Keratinocyte (primary cell): ENCODE measurements around the gene IDH3B. TPM values are rescaled to one million over a fixed set of nuclear protein-coding genes. Genes with fewer than 3 reads are reported as not detected.

Experiments
- DNase-seq: peaks from one replicate; pipeline ENCODE4 v3.0.0-alpha.2; 2011; ENCODE audit warnings: low read depth, missing footprints, low spot score
- FAIRE-seq: peaks from 2 replicates; lab custom pipeline; 2011; peaks lifted over from hg19 to GRCh38; lab: Jason Lieb, UNC
- H2AFZ ChIP-seq: 2 replicates; pipeline ENCODE4 v1.6.0; 2012; ENCODE audit warnings: low read length, control low read depth, inconsistent platforms; ENCODE audit not compliant: control insufficient read depth
- H3K27ac ChIP-seq: 2 replicates; pipeline ENCODE4 v1.5.1; 2011; ENCODE audit warnings: low read length; ENCODE audit not compliant: control insufficient read depth, insufficient read depth
- H3K27me3 ChIP-seq: 3 replicates; pipeline ENCODE4 v1.6.0; 2011; ENCODE audit warnings: low read length; ENCODE audit not compliant: control insufficient read depth, insufficient read depth; ENCODE audit errors: extremely low read depth
- H3K36me3 ChIP-seq, 2 experiments: 2 replicates in 1 of 2; 3 replicates in 1 of 2; pipeline ENCODE4 v1.5.1; 2011; ENCODE audit warnings: low read length in 2 of 2, mild to moderate bottlenecking in 1 of 2; ENCODE audit not compliant: control insufficient read depth in 2 of 2, insufficient read depth in 2 of 2; ENCODE audit errors: extremely low read depth in 1 of 2
- H3K4me1 ChIP-seq: 3 replicates; pipeline ENCODE4 v1.5.1; 2011; ENCODE audit warnings: low read length; ENCODE audit not compliant: control insufficient read depth, insufficient read depth; ENCODE audit errors: extremely low read depth
- H3K4me2 ChIP-seq: 3 replicates; pipeline ENCODE4 v1.6.0; 2011; ENCODE audit warnings: low read depth, low read length; ENCODE audit not compliant: control insufficient read depth, insufficient read depth; ENCODE audit errors: extremely low read depth
- H3K4me3 ChIP-seq, 3 experiments: fragments of 200-600 bp in 1 of 3; sonication (generic) in 1 of 3; 2 replicates in 2 of 3; 3 replicates in 1 of 3; pipeline ENCODE4 v1.5.1; 2011 to 2016; ENCODE audit warnings: low read length in 3 of 3, mild to moderate bottlenecking in 3 of 3, control low read depth in 2 of 3, inconsistent platforms in 1 of 3, low read depth in 1 of 3, mixed read lengths in 1 of 3, mixed run types in 1 of 3, moderate library complexity in 1 of 3; ENCODE audit not compliant: control insufficient read depth in 2 of 3, insufficient read depth in 2 of 3; ENCODE audit errors: extremely low read depth in 1 of 3
- H3K79me2 ChIP-seq: 2 replicates; pipeline ENCODE4 v1.6.0; 2012; ENCODE audit warnings: low read length; ENCODE audit not compliant: control insufficient read depth, insufficient read depth
- H3K9ac ChIP-seq: 3 replicates; pipeline ENCODE4 v1.6.0; 2011; ENCODE audit warnings: low read length; ENCODE audit not compliant: control insufficient read depth, insufficient read depth; ENCODE audit errors: extremely low read depth
- H3K9me1 ChIP-seq: 3 replicates; pipeline ENCODE4 v1.6.0; 2011; ENCODE audit warnings: low read length; ENCODE audit not compliant: control insufficient read depth, insufficient read depth; ENCODE audit errors: extremely low read depth
- H3K9me3 ChIP-seq: 2 replicates; pipeline ENCODE4 v1.5.1; 2012; ENCODE audit warnings: low read depth, low read length; ENCODE audit not compliant: control insufficient read depth
- H4K20me1 ChIP-seq: 3 replicates; pipeline ENCODE4 v1.6.0; 2011; ENCODE audit warnings: low read length; ENCODE audit not compliant: control insufficient read depth, insufficient read depth; ENCODE audit errors: extremely low read depth
- EZH2 ChIP-seq: IDR thresholded peaks from one replicate; pipeline ENCODE4 v1.6.1; 2012; ENCODE audit warnings: inconsistent platforms, mild to moderate bottlenecking, low read length, moderate library complexity
- dilution Hi-C: fragments of 300-500 bp; cut with MboI; formaldehyde crosslinking; loops from one replicate; pipeline ENCODE4 v1.7.0; 2020; ENCODE audit warnings: low sequenced_read_pairs; ENCODE audit not compliant: extremely low pct_ligation_motif_present
- polyA plus RNA-seq, 5 experiments: library from polyadenylated mRNA; depleted of rRNA in 3 of 5; stranded (reverse) in 3 of 5; stranded (forward) in 1 of 5; unstranded in 1 of 5; fragments of >200 nt; gene quantifications; 1 replicate in 1 of 5; 2 replicates in 3 of 5; 3 replicates in 1 of 5; pipeline versions ENCODE4 v1.2.1 to v1.2.3, GENCODE V29; 2011 to 2012; ENCODE audit warnings: missing spikeins in 2 of 5, low read depth in 1 of 5, low replicate concordance in 1 of 5
- TF ChIP-seq, protein P1 (sequence below), 3 experiments: IDR thresholded peaks in 1 of 3; conservative IDR thresholded peaks in 1 of 3; optimal IDR thresholded peaks in 1 of 3; 2 replicates in 2 of 3; 3 replicates in 1 of 3; pipeline versions ENCODE3 to v1.5.1; 2011; ENCODE audit warnings: low read length in 3 of 3, mild to moderate bottlenecking in 3 of 3, moderate library complexity in 2 of 3, control low read depth in 1 of 3, inconsistent platforms in 1 of 3; ENCODE audit not compliant: insufficient read depth in 2 of 3; ENCODE audit errors: extremely low read depth in 1 of 3

The IDH3B gene
- polyA plus RNA-seq, 1 donor (not counting 4 experiments of a cell fraction or from before 2014, with no cell fraction given) = 131 TPM

DNA sequence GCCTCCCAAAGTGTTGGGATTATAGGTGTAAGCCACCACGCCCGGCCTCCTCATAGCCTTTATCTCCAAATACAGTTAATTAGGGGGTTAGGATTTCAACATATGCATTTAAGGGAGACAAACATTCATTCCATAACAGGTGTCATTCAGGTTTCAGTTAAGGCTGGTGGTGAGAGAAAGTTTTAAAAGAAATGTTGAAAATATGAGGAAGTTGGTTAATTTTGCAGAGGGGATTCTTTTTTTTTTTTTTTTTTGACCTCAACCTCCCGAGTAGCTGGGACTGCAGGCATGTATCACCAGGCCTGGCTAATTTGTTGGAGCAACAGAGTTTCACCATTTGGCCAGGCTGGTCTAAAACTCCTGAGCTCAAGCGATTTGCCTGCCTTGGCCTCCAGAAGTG, 16.0 kb upstream of the IDH3B start:
- FAIRE-seq (no peak), DNase-seq (no peak)
- Histone ChIP-seq H3K9me3 (no peaks in the 10 kb centered on the region), H3K4me2 (no peak overlapping the region), H3K79me2 (no peaks in the 10 kb centered on the region), H2AFZ (no peak overlapping the region), H3K4me1 (no peaks in the 10 kb centered on the region), H3K4me3 (no peak overlapping the region), H3K9ac (no peak overlapping the region), H3K27me3 (peaks cover 4% of the 10 kb centered on the region), H3K9me1 (no peaks in the 10 kb centered on the region), H4K20me1 (no peaks in the 10 kb centered on the region), H3K36me3 (no peaks in the 10 kb centered on the region), H3K27ac (no peak overlapping the region)
- no peak for TF ChIP-seq EZH2
- TF ChIP-seq, protein P1, sequence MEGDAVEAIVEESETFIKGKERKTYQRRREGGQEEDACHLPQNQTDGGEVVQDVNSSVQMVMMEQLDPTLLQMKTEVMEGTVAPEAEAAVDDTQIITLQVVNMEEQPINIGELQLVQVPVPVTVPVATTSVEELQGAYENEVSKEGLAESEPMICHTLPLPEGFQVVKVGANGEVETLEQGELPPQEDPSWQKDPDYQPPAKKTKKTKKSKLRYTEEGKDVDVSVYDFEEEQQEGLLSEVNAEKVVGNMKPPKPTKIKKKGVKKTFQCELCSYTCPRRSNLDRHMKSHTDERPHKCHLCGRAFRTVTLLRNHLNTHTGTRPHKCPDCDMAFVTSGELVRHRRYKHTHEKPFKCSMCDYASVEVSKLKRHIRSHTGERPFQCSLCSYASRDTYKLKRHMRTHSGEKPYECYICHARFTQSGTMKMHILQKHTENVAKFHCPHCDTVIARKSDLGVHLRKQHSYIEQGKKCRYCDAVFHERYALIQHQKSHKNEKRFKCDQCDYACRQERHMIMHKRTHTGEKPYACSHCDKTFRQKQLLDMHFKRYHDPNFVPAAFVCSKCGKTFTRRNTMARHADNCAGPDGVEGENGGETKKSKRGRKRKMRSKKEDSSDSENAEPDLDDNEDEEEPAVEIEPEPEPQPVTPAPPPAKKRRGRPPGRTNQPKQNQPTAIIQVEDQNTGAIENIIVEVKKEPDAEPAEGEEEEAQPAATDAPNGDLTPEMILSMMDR (optimal IDR thresholded peaks at IDR 0.05 in 1 of 3, IDR thresholded peaks at IDR 0.05 in 1 of 3, conservative IDR thresholded peaks at IDR 0.05 in 1 of 3; ENCODE audit: extremely low read depth in 1 of 3, insufficient read depth in 2 of 3, low read length in 3 of 3) = no peak
- dilution Hi-C loops = no loop called here

DNA sequence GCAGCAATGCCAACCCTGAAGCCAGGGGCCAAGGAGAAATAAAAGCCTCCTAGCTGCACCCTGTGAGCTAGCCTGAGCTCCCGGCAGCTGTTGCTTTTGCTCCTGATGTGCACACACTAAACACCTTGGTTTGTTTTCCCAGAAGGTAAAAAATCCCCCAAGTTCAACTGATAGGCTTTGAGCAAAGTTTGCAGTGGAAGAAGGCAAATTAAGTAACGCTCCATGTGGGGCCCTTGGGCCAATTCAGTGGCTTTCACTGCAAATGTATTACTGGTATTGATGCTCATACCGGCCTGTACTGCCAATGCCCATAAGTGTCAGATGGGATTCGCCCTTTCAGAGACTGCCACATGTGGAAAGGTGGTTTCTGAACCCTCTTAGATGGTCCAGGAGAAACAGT, 9.4 kb upstream of the IDH3B start:
- no peak for FAIRE-seq
- no peaks in the 10 kb centered on the region for H3K27me3 ChIP-seq
- H3K4me1 ChIP-seq = no peaks in the 10 kb centered on the region
- no peaks in the 10 kb centered on the region for H3K9me1 ChIP-seq
- TF ChIP-seq, protein P1 (optimal IDR thresholded peaks at IDR 0.05 in 1 of 3, IDR thresholded peaks at IDR 0.05 in 1 of 3, conservative IDR thresholded peaks at IDR 0.05 in 1 of 3; ENCODE audit: extremely low read depth in 1 of 3, insufficient read depth in 2 of 3, low read length in 3 of 3) = no peak
- TF ChIP-seq EZH2 = no peak
- no peak overlapping the region for H2AFZ ChIP-seq
- no peak overlapping the region for H3K27ac ChIP-seq
- no peaks in the 10 kb centered on the region for H3K79me2 ChIP-seq
- H3K4me2 ChIP-seq = no peak overlapping the region
- H4K20me1 ChIP-seq = no peaks in the 10 kb centered on the region
- no peaks in the 10 kb centered on the region for H3K9me3 ChIP-seq
- no peak overlapping the region for H3K4me3 ChIP-seq
- no peaks in the 10 kb centered on the region for H3K36me3 ChIP-seq
- dilution Hi-C loops = no loop called here
- DNase-seq = no peak
- no peak overlapping the region for H3K9ac ChIP-seq
